ENCODE measurements around the gene TTBK2. TPM values are rescaled to one million over a fixed set of nuclear protein-coding genes. Genes with fewer than 3 reads are reported as not detected.
A peak's percentile ranks its signal among the peaks of the same experiment; 100 is the strongest.
"Not testable (repeated sequence)": the region's sequence is repeated elsewhere in the genome, so short reads cannot be mapped to it uniquely, and the experiment has no call there.

Gene TTBK2
- total RNA-seq, 1 donor from 2014 or later = 13.0 TPM

DNA sequence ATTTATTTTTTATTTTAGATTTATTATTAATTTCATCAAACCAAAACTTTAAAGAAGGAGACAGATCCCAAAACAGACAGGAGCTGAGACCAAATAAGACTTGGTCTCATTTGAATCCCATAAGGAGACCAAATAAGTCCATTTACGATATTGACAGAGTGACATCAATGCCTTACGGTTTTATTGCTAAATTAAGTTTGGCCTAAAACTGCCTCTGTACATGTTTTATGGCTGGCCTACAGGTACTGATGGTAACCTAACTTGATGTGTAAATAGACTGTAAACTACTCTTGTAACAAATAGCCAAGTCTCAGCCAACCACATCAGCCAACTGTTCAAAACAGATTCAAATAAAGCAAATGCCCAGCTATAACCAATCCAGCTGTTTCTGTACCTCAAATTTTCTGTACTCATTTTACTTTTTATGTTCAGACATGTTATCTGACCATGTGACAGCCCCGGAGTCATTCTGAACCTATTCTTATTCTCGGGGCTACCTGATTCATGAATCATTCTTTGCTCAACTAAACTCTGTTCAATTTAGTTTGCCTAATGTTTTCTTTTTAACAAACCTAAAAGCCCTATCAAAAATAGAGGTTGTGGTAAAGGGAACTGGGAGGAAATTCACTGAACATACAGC lies 94.2 kb downstream of the TTBK2 start:
- no peak for DNase-seq (ENCODE audit: low spot score)

DNA sequence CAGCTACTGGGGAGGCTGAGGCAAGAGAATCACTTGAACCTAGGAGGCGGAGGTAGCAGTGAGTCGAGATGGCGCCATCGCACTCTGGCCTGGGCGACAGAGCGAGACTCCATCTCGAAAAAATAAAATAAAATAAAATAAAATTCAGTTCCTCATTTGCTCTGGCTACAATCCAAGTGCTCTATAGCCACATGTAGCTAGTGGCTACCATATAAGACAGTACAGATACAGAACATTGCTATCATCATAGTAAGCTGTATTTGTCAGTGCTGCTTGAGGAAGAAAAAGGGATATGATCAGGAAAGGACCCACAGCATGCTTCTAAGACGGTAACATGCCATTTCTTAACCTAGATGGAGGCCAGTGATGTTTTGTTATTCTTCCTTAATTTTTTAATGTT lies 95.0 kb downstream of the TTBK2 start:
- no peak for DNase-seq (ENCODE audit: low spot score)

DNA sequence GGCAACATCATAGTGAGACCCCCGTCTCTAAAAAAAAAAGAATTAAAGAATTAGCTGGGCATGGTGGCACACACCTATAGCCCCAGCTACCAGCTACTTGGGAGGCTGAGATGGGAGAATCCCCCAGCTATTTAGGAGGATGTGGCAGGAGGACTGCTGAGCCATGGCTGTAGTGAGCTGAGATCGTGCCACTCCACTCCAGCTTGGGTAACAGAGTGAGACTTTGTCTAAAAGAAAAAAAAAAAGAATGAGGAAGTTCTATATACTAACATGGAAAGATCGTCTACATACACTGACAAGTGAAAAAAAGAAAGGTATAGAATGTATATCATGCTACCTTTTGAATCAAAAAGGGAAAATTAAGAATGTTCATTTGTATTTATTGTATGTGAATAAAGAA lies 99.8 kb downstream of the TTBK2 start:
- DNase-seq (ENCODE audit: low spot score) = no peak

DNA sequence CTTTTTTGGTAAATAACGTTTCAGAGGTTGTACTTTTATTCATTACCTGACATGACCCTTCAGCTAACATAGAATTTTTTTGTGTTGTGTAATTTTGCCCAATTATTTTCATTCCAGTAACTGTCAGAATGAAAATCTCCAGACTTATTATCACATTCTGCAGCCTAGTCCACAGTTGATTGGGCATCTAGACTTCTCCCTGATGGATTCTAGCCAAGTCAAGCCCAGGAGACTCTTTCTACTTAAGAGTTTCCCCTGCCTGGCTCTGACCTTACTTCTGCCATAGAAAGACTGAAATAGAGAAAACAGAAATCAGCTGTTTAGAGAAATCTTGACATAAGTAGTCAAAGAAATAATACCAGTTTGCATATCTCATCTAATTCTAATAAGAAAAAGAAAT lies 100.8 kb downstream of the TTBK2 start:
- peak; percentile 3 for DNase-seq (ENCODE audit: low spot score)

DNA sequence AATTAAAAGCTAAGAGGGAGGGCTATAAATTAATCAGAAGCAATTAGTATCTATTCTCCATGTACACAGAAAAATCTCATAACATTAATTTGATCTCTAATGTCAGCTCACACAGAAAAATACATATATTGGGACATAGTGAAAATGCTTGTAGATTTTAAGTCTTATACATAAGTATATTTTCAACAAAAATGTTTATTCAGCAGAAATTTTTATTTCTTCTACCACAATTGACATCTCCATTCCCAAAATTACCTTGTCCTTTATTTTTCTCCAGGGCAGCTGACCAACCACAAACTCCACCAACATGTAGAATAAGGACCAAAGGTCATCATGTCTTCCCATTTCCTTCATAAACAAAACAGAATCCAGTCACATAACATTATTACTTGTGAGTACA lies 109.1 kb downstream of the TTBK2 start:
- DNase-seq (ENCODE audit: low spot score) = no peak

DNA sequence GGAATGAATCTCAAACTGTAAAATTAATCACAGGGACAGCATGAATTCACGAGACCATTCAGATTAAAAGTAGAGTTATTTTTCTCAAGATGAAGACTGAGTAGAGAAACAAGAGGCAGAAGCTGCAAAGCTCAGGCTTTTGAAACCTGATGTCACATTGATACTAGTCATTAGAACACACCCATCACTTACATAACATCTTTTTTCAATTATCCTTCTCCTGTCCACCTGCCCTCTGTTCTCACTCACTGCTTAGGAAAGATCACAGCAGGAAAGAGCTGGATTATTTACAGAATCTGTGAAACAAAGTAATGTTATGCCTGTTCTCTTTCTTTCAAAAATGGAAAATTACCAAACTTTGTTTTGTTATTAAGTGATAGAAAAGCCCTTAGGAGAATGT lies 111.7 kb downstream of the TTBK2 start:
- DNase-seq (ENCODE audit: low spot score) = no peak

DNA sequence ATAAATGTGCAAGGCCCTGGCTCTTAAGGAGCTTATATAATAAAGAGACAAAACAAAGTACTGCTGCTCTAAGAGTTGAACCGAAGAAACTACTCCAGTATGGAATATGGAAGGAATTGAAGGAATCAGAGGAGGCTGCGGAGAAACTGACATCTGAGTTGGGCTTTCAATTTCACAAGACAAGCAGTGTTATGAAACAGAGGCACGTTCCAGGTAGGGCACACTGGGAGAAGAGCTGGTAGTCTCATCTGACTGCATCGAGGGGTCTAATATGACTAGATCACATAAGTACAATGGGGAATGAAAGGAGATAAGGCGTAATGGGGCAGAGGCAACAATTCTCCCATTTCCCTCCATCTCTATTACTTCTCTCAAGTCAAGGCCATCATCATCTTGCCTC lies 115.3 kb downstream of the TTBK2 start:
- DNase-seq (ENCODE audit: low spot score) = no peak

DNA sequence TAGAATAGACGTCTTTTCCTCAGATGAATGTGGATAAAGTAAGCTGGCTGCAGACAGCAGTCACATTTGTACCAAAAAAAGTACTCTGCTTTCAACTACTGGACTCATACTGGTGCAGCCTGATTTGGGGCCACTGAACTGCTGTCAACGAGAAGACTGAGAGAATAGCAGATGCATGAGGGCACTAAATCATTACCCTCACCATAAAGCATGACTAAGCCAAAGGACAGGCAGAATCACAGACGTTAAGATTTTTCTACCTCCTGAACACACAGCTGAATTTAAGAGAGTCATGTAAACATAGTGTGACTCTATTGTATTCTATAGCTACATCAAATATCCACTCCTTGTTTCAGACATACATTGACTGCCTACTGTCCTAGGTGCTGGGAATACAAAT lies 115.8 kb downstream of the TTBK2 start:
- DNase-seq (ENCODE audit: low spot score) = no peak

DNA sequence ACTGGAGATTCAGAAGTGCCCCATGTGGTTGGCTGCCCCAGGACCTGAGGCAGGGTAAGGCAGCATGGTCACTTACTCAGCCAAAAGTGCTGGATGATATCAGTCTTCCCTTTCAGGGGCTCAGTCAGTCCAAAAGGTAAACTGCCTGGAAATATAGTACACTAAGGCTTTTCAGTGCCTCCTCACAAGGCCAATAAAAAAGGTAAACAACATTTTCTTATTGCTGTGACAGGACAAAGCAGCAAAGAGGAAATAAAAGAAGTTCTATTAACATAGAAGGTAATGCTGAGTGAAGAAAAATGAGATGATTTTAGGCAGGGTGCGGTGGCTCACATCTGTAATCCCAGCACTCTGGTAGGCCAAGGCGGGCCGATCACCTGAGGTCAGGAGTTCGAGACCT lies 117.1 kb downstream of the TTBK2 start:
- no peak for DNase-seq (ENCODE audit: low spot score)

DNA sequence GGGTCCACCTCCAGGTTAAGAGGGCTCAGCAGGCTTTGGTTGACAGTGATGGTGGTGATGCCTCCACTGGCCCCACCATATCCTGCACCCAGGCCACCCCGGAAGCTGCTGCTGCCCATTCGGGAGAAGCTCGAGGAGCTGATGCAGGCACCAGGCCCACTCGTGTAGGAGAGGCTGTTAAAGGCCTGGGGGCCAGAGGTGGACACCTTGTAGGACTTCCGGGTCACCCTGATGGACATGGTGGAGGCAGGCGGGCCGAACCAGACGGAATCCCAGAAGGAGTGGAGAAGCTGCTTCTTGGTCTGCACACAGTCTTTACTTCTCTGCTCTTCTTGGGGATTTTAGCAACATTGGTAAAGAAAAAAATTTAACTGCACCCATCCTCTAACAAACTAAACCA lies 118.4 kb downstream of the TTBK2 start:
- DNase-seq (ENCODE audit: low spot score) = no peak

DNA sequence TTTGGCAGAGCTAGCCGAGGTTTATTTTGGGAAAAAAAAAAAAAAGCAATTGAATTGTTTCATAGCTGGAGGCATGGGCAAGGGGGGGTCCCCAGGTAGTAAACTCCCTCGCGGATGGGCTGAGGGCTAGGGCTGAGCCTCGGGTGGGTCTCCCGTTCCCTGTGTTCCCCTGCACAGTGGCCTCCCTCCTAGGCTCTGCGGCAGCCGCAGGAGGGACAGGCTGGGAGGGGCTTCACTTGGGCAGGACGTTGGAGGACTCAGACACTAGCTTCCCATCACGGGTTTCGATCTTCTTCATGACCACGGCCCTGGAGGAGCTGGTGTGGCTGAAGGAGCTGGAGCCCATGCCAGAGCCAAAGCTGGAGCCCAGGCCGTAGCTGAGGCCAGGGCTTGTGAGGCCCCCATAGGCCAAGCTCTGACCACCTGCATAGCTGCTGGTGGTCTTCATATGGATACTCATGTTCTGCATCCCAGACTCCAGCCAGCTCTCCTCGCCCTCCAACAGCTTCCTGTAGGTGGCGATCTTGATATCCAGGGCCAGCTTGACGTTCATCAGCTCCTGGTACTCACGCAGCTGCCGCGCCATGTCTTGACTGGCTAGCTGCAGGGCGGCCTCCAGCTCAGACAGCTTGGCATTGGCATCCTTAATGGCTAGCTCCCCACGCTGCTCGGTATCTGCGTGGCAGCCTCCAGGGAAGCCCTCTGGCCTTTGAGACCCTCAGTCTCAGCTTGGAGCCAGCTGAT lies 119.7 kb downstream of the TTBK2 start:
- no peak for DNase-seq (ENCODE audit: low spot score)

DNA sequence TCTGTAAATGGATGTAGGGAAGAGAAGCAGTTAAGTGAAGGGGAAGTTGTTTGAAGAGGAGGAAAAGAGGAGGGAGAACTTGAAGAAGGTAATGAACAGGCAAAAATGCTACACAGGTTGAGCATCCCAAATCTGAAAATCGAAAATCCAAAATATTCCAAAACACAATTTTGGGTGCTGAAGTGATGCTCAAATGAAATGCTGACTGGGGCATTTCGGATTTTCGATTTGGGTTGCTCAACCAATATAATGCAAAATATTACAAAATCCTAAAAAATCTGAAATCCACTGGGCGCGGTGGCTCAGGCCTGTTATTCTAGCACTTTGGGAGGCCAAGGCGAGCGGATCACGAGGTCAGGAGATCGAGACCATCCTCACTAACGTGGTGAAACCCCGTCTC lies 121.8 kb downstream of the TTBK2 start:
- no peak for DNase-seq (ENCODE audit: low spot score)

DNA sequence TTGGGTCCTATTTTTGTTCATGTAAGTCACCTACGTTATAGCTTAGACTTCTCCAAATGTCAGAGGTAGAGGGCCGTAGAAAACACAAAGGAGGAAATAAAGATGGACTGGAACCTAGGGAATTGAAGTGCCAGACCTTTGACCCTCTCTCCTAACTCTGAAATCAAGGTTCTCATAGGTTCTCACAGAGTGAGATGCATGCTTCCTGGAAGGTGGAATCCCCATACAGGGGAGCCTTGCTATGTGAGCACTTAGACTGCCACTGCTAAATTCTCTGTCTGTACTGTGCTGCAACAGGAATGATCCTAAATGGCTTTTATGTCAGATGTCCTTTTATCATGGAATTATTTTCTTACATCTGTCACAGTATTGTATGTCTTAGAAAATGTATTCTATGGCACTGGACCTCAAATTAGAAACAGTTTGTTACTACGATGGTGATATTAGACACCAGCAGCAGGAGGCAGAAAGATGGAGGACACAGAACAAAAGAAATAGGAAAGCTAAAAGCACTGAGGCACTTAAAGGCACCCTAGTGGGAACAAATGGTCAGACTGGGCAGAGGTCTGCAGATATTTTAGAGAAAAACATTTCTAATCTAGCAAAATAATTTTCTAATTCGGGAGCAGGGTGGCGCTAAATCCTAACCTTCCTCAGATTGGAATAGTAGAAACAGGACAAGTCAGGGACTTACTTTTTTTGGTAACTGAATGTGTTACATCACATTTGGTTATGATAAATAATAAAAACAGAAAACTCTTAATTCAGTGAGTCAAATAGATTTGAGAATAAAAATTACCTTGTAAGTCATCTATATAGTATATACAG lies 123.4 kb downstream of the TTBK2 start:
- DNase-seq (ENCODE audit: low spot score) = no peak

DNA sequence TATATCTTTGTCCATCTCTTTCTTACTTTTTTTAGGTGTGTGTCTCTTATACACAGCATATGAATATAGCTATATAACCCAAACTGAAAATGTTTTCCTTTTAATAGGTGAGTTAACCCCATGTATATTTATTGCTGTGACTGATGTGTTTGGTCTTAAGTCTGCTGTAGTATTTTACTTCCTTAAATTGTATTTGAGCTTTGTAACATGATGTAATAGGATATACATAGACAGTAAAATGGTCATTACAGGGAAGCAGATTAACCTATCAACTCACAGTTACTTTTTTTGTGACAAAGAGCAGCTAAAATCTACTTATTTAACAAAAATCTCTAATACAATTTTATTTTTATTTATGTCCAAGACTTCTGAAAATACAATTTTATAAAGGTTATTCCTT lies 131.9 kb downstream of the TTBK2 start:
- DNase-seq (ENCODE audit: low spot score) = no peak

DNA sequence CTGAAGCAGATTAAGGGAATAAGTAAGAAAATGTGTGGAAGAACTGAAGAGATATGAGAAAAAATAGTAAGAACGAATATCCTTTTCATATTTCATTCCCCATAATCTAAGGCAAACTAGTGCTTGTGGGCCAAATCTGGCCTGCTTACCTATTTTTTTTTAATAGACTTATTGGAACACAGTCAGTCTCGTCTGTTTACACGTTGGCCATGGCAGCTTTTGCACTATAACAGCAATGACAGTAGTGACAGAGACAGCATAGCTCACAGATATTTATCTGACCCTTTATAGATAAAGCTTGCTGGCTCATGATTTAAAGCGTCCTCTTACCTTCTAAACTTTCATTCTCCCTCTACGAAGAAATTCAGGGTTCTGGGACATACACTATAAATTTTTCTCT lies 133.6 kb downstream of the TTBK2 start:
- no peak for DNase-seq (ENCODE audit: low spot score)

DNA sequence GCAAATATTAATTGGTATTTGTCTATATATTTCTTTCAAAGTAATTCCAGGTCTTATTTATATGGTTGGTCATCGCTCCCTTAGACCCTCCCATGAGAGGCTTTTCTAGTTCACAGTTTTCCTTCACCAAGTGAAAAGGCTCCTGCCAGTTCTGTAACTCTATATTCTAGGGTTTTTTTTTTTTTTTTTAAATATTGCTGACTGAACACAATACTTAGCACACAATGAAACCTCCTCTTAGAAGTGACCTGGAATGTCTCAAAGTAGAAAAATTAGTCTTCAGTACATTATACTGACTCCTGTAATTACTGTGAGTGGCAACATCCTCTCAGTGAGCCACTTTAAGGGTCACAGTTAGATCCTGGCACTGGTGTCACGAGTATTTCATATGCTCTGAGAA lies 135.0 kb downstream of the TTBK2 start:
- no peak for DNase-seq (ENCODE audit: low spot score)

DNA sequence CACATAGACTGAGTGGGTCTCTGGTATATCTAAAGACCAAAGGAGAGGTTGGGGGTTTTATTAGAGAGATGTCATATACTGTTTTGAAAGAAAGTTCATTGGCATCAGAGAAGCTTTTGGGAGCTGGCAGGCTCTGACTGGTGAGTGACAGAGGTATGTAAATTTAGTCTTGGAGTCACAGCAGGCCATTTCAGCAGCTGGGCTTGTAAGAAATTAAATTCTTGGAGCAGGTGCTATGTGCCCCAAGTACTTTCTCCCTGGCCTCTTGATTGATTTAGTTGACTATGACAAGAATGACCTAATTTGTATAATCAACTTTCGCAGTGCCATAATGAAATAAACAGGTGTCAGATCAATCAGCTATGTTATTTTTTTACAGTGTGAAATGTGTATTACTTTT lies 135.9 kb downstream of the TTBK2 start:
- no peak for DNase-seq (ENCODE audit: low spot score)

DNA sequence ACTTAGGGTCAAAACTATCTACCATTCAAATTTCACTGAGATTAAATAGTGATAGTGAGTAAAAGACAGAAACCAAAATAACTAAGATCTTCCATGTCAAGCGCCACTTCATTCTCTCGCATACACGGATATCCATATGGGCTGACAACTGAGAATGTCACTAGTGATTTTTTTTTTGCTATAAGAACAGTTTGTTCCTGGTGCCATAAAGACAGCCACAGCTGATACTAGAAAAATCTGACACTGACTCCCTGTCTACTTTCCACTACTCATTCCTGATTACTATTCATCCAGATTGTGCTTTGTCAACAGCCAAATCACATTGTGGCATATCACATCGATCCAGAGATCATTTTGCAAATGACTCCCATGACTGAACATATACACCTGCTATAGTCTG lies 137.9 kb downstream of the TTBK2 start:
- DNase-seq (ENCODE audit: low spot score) = no peak

DNA sequence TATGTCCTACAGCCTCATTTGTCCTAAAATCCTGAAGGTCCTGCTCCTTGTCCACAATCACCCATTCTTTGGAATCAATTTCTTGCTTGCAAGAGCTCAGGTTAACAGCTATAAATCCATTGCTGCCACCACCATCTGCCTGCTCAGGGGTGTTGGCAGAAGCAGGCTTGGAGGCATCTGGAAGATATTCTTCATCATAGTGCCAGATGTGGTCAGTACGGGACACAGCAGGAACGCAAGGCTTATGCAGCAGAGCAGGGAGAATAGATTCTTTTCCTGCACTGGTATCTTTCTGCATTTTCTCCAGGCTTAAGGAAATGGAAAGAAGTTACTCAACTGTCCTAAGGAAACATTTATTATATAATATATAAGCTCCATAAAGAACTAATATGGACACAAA lies 145.2 kb downstream of the TTBK2 start:
- peak; percentile 44 for DNase-seq (ENCODE audit: low spot score)

DNA sequence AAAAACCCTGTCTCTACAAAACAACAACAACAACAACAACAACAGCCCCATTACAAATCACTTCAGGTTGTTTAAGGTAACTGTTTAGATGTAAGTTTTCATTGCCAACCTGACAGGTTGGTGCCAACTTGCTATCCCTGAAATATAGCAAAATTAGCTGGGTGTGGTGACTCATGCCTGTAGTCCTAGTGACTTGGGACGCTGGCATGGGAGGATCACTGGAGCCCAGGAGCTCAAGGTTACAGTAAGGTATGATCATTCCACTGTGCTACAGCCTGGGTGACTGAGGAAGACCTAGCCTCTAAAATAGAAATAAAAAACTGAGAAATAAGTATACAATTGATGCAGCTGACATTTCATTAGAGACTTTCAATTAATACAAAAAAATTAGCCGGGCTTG lies 147.7 kb downstream of the TTBK2 start:
- no peak for DNase-seq (ENCODE audit: low spot score)

DNA sequence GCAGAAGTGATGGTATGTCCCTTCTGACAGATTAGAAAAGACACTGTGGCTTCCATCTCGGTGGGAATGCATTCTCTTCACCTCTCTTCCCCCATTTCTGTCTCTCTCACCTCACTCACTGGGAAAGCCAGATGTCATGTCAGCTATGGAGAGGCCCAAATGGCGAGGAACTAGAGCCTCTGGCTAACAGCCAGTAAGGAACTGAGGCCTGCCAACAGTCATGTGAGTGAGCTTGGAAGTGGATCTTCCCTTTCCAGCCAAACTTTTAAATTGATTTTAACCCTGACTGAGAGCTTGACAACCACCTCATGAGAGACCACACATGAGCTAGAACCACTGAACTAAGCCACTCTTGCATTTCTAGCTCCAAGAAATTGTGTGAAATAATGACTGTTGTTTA lies 148.4 kb downstream of the TTBK2 start:
- DNase-seq (ENCODE audit: low spot score) = no peak

DNA sequence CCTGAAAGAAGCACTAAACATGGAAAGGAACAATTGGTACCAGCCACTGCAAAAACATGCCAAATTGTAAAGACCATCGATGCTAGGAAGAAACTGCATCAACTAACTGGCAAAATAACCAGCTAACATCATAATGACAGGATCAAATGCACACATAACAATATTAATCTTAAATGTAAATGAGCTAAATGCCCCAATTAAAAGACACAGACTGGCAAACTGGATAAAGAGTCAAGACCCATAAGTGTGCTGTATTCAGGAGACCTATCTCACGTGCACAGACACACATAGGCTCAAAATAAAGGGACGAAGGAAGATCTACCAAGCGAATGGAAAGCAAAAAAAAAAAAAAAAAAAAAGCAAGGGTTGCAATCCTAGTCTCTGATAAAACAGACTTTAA lies 154.5 kb downstream of the TTBK2 start:
- not testable (repeated sequence) for DNase-seq (ENCODE audit: low spot score)
